HepG2 (cell line): ENCODE results near the gene ACP7.

Source experiments
- BRCA1 ChIP-seq: sonication (generic); formaldehyde crosslinking; IDR thresholded peaks from 2 replicates; pipeline ENCODE4 v1.4.0; 2020; ENCODE audit warnings: missing genetic modification reagents
- CEBPB ChIP-seq: IDR thresholded peaks from 2 replicates; pipeline ENCODE4 v1.6.1; 2011; ENCODE audit warnings: low read depth, low read length, improper control_type of control experiment, borderline replicate concordance
- CTCF ChIP-seq: sonication (generic); formaldehyde crosslinking; IDR thresholded peaks from 2 replicates; pipeline ENCODE4 v1.5.0; 2020; ENCODE audit warnings: mild to moderate bottlenecking, missing genetic modification reagents, moderate library complexity
- MAFF ChIP-seq: IDR thresholded peaks from 2 replicates; pipeline ENCODE4 v1.6.1; 2011; ENCODE audit warnings: low read depth, low read length, improper control_type of control experiment
- NR3C1 ChIP-seq: sonication (generic); formaldehyde crosslinking; IDR thresholded peaks from 2 replicates; pipeline ENCODE4 v1.4.0; 2020; ENCODE audit warnings: missing genetic modification reagents
- SIN3A ChIP-seq: IDR thresholded peaks from 2 replicates; pipeline ENCODE4 v1.6.1; 2011; ENCODE audit warnings: low read depth, mild to moderate bottlenecking, control low read depth, low read length, borderline replicate concordance
- TAF1 ChIP-seq: sonication (generic); formaldehyde crosslinking; IDR thresholded peaks from 2 replicates; pipeline ENCODE4 v1.4.0; 2020; ENCODE audit warnings: missing genetic modification reagents
- TCF7L2 ChIP-seq: IDR thresholded peaks from 2 replicates; pipeline ENCODE4 v1.6.1; 2011; ENCODE audit warnings: mild to moderate bottlenecking, low read depth, low read length, moderate library complexity
- U2AF1 ChIP-seq: fragments of 200-400 bp; formaldehyde crosslinking; optimal IDR thresholded peaks from 2 replicates; pipeline ENCODE3; 2017; ENCODE audit warnings: mild to moderate bottlenecking, low read depth, low read length
- ZNF567 ChIP-seq: sonication (generic); formaldehyde crosslinking; IDR thresholded peaks from 2 replicates; pipeline ENCODE4 v1.8.1; 2023; ENCODE audit warnings: mild to moderate bottlenecking, missing genetic modification reagents, borderline replicate concordance

GRCh38 chr19:39109641-39110040 lies 25.5 kb downstream of the ACP7 start:
- TF ChIP-seq TCF7L2 = no peak
- TF ChIP-seq CEBPB = no peak
- no peak for TF ChIP-seq ZNF567 (CRISPR knock-in tag)
- TF ChIP-seq MAFF = no peak
- TF ChIP-seq CTCF = no peak
- no peak for TF ChIP-seq SIN3A
- TF ChIP-seq BRCA1 (CRISPR knock-in tag) = no peak
- TF ChIP-seq TAF1 (CRISPR knock-in tag) = no peak
- no peak for TF ChIP-seq U2AF1
- TF ChIP-seq NR3C1 (CRISPR knock-in tag) = no peak
